ENCODE measurements around the gene RADIL.
"Not testable (repeated sequence)": the region's sequence is repeated elsewhere in the genome, so short reads cannot be mapped to it uniquely, and the experiment has no call there.

Gene RADIL

DNA sequence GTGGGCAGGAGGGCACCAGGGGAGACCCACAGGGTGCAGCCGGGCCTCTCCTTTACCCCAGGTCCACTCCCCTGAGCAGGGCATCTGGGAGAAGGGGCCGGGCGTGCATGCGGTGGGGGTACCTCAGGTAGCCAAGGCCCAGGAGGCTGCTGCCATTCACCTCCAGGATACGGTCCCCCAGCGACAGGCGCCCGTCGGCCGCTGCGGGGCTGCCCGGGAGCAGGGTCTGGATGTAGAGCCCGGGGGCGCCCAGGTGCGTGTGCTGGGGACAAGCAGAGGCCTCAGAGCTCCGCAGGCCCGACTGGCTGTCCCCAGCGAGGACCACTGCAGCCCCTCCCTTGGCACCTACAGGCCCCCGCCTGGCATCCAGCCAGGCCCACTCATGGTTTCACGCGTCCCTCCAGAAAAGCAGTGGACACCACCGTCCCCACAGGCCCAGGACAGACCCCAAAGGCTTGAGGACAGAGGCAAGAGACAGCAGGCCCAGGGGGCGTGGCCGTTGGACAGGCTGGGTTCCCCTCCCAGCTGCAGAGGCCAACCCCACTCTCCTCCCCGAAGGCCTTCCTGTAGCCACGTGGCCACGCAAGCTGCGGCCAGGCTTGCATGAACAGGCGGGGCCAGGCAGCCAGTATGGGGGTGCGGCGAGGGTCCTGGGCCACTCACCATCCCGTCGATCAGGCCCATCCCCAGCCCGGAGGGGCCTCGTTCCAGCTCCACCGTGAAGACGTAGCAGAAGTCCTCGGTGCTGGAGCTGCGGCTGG is 83.8 kb downstream of the RADIL start:
- TF ChIP-seq CTCF (IDR thresholded peaks at IDR 0.05) (no peak), ZFX (IDR thresholded peaks at IDR 0.05; ENCODE audit: borderline replicate concordance) (no peak)
- H3K27ac ChIP-seq = no peak overlapping the region

GRCh38 chr7:4798706-4799235 is 84.7 kb downstream of the RADIL start:
- no peak for TF ChIP-seq ZFX (IDR thresholded peaks at IDR 0.05; ENCODE audit: borderline replicate concordance)
- no peak overlapping the region for H3K27ac ChIP-seq

GRCh38 chr7:4797858-4798705 is 85.4 kb downstream of the RADIL start:
- H3K27ac ChIP-seq = no peak overlapping the region
- TF ChIP-seq CTCF (IDR thresholded peaks at IDR 0.05) = peak; percentile 95
- TF ChIP-seq ZFX (IDR thresholded peaks at IDR 0.05; ENCODE audit: borderline replicate concordance) = no peak

GRCh38 chr7:4796453-4796852 is 87.1 kb downstream of the RADIL start:
- no peak overlapping the region for H3K27ac ChIP-seq
- TF ChIP-seq ZFX (IDR thresholded peaks at IDR 0.05; ENCODE audit: borderline replicate concordance) = no peak
- TF ChIP-seq CTCF (IDR thresholded peaks at IDR 0.05) = no peak

DNA sequence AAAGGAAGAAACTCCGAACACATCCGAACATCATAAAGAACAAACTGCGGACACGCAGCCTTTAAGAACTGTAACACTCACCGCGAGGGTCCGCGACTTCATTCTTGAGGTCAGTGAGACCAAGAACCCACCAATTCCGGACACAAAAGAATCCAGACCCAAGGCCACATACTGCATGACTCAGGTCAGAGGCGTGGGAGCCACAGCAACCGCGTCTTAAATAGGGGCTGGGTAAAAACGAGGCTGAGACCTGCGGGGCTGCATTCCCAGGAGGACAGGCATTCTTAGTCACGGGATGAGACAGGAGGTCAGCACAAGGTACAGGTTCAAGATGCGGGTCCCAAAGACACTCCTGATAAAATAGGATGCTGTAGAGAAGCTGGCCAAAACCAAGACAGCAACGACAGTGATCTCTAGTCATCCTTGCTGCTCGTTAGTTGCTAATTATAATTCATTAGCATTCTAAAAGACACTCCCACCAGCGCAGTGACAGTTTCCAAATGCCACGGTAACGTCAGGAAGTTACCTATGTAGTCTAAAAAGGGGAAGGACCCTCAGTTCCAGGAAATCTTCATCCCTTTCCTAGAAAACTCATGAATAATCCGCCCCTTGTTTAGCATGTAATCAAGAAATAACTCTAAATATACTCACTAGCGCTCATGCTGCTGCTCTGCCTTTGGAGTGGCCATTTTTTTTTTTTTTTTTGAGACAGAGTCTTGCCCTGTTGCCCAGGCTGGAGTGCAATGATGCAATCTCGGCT is 88.7 kb downstream of the RADIL start:
- TF ChIP-seq ZFX (IDR thresholded peaks at IDR 0.05; ENCODE audit: borderline replicate concordance) (no peak), CTCF (IDR thresholded peaks at IDR 0.05) (no peak)
- H3K27ac ChIP-seq = no peak overlapping the region

DNA sequence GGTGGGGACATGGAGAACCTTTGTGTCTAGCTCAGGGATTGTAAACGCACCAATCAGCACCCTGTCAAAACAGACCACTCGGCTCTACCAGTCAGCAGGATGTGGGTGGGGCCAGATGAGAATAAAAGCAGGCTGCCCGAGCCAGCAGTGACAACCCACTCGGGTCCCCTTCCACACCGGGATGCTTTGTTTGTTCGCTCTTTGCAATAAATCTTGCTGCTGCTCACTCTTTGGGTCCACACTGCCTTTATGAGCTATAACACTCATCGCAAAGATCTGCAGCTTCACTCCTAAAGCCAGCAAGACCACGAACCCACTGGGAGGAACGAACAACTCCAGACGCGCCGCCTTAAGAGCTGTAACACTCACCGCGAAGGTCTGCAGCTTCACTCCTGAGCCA is 89.3 kb downstream of the RADIL start:
- not testable (repeated sequence) for H3K27ac ChIP-seq

- not testable (repeated sequence) for H3K27ac ChIP-seq
Measured at GRCh38 chr7:4793385-4793993, 90.0 kb downstream of the RADIL start.

DNA sequence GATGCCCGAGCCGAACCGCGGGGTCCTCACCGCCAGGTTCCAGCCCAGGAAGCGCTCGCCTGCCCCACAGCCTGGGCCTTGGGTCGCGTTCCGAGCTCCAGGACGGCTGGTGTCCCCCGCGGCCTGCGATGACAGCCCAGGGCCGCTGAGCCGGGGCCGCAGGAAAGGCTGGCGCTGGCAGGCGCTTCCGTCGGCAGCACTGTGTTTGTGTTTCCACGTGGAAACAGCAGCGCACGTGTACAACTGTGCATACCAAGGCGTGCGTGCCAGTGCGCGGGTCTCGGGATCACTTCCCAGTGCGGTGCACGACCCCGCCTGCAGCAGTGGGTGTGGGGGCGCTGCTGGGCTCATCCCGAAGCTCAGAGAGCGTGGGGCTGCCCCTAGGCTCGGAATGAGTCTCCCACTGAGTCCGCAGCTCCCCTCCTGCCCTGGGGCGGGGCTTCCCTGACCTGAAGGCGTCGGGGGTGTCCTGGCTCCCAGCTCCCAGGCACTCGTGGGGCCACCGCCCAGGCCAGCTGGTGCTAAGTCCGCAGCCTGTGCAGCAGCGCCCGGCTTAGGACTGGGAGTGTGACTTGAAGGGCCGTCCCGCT is 90.9 kb downstream of the RADIL start:
- no peak for TF ChIP-seq ZFX (IDR thresholded peaks at IDR 0.05; ENCODE audit: borderline replicate concordance)
- no peak for TF ChIP-seq CTCF (IDR thresholded peaks at IDR 0.05)
- H3K27ac ChIP-seq = peak overlapping the region; percentile 53

Data from 22Rv1 (cell line).